ENCODE measurements around the gene HMGCS2.

GRCh38 chr1:119814288-119814687 lies 45.6 kb upstream of the HMGCS2 start:
- no peak for TF ChIP-seq CTCF (IDR thresholded peaks at IDR 0.05)
- TF ChIP-seq POLR2A (IDR thresholded peaks at IDR 0.05): no peak

All from body of pancreas (tissue), 4 donors.